GM23338 (cell line): ENCODE results near the gene KCNIP1. TPM values are rescaled to one million over a fixed set of nuclear protein-coding genes. Genes with fewer than 3 reads are reported as not detected.

ENCODE experiments used
- ATAC-seq: fragments of 200-7000 bp; cut with Tn5 transposase; 3 replicates; pipeline ENCODE4 v1.9.1; 2020
- DNase-seq: peaks from one replicate; pipeline ENCODE4 v3.0.0-alpha.2; 2015; ENCODE audit warnings: low spot score
- H2AFZ ChIP-seq: fragments of 200-600 bp; sonication (generic); 2 replicates; pipeline ENCODE4 v1.8.0; 2016; ENCODE audit warnings: antibody characterized with exemption, mild to moderate bottlenecking, moderate library complexity
- H3F3A ChIP-seq: fragments of 200-600 bp; sonication (generic); replicated peaks from 2 replicates; pipeline ENCODE4 v1.8.0; 2017; ENCODE audit warnings: antibody characterized with exemption, mixed run types, low read depth
- H3K27ac ChIP-seq: fragments of 200-600 bp; sonication (generic); 2 replicates; pipeline ENCODE4 v1.6.1; 2016; ENCODE audit warnings: low read depth
- H3K27me3 ChIP-seq: fragments of 200-600 bp; sonication (generic); 2 replicates; pipeline ENCODE4 v1.8.0; 2016; ENCODE audit warnings: mild to moderate bottlenecking, mixed run types, moderate library complexity; ENCODE audit not compliant: insufficient read depth
- H3K36me3 ChIP-seq: fragments of 200-600 bp; sonication (generic); 2 replicates; pipeline ENCODE4 v1.8.0; 2016; ENCODE audit warnings: mild to moderate bottlenecking; ENCODE audit not compliant: insufficient read depth
- H3K4me1 ChIP-seq: fragments of 200-600 bp; sonication (generic); 2 replicates; pipeline ENCODE4 v1.8.0; 2016; ENCODE audit warnings: mild to moderate bottlenecking, moderate library complexity; ENCODE audit not compliant: insufficient read depth
- H3K4me2 ChIP-seq: fragments of 200-600 bp; sonication (generic); 2 replicates; pipeline ENCODE4 v1.7.1; 2017; ENCODE audit warnings: mixed run types
- H3K4me3 ChIP-seq: fragments of 200-600 bp; sonication (generic); 2 replicates; pipeline ENCODE4 v1.6.1; 2016; ENCODE audit warnings: mixed run types
- H3K79me2 ChIP-seq: fragments of 200-600 bp; sonication (generic); replicated peaks from 2 replicates; pipeline ENCODE4 v1.8.0; 2017; ENCODE audit warnings: mild to moderate bottlenecking; ENCODE audit not compliant: insufficient read depth
- H3K9me2 ChIP-seq: fragments of 200-600 bp; sonication (generic); 2 replicates; pipeline ENCODE4 v1.8.0; 2017; ENCODE audit not compliant: insufficient read depth
- H4K20me1 ChIP-seq: fragments of 200-600 bp; sonication (generic); replicated peaks from 2 replicates; pipeline ENCODE4 v1.8.0; 2017; ENCODE audit warnings: mild to moderate bottlenecking; ENCODE audit not compliant: insufficient read depth
- H3K27ac Mint-ChIP-seq: 2 replicates; pipeline ENCODE4 v1.8.0; 2020; ENCODE audit warnings: inconsistent platforms, mild to moderate bottlenecking, moderate library complexity, mixed read lengths
- H3K27me3 Mint-ChIP-seq: 3 replicates; pipeline ENCODE4 v1.8.0; 2022; ENCODE audit warnings: low read depth, mild to moderate bottlenecking, moderate library complexity, mixed read lengths, inconsistent platforms; ENCODE audit not compliant: insufficient read depth, poor library complexity
- H3K36me3 Mint-ChIP-seq: 3 replicates; pipeline ENCODE4 v1.8.0; 2021; ENCODE audit warnings: low read depth, mild to moderate bottlenecking, inconsistent platforms, moderate library complexity, mixed read lengths
- H3K4me1 Mint-ChIP-seq: 3 replicates; pipeline ENCODE4 v1.8.0; 2020; ENCODE audit warnings: mild to moderate bottlenecking, inconsistent platforms, mixed read lengths
- H3K4me3 Mint-ChIP-seq: 3 replicates; pipeline ENCODE4 v1.8.0; 2021; ENCODE audit warnings: moderate library complexity, mild to moderate bottlenecking, inconsistent platforms, mixed read lengths
- H3K9me3 Mint-ChIP-seq: 3 replicates; pipeline ENCODE4 v1.8.0; 2020; ENCODE audit warnings: moderate library complexity, mild to moderate bottlenecking, inconsistent platforms, mixed read lengths
- CREB1 ChIP-seq: fragments of 250-450 bp; sonication (Bioruptor Pico); IDR thresholded peaks from 2 replicates; pipeline ENCODE4 v1.5.0; 2020; ENCODE audit warnings: low read depth, mild to moderate bottlenecking, moderate library complexity
- EZH2phosphoT487 ChIP-seq: fragments of 200-600 bp; sonication (generic); IDR thresholded peaks from one replicate; pipeline ENCODE4 v1.8.1; 2018; ENCODE audit warnings: antibody characterized with exemption; ENCODE audit not compliant: unreplicated experiment
- JUNB ChIP-seq: IDR thresholded peaks from one replicate; pipeline ENCODE4 v1.6.1; 2016; ENCODE audit warnings: antibody characterized with exemption; ENCODE audit not compliant: unreplicated experiment
- POLR2AphosphoS5 ChIP-seq: IDR thresholded peaks from 2 replicates; pipeline ENCODE4 v1.6.1; 2016; ENCODE audit warnings: antibody characterized with exemption, low read depth
- STAT1 ChIP-seq: IDR thresholded peaks from one replicate; pipeline ENCODE4 v1.6.1; 2016; ENCODE audit warnings: antibody characterized with exemption; ENCODE audit not compliant: unreplicated experiment
- ZNF331 ChIP-seq: fragments of 250-450 bp; sonication (Bioruptor Pico); IDR thresholded peaks from 2 replicates; pipeline ENCODE4 v1.5.0; 2020; ENCODE audit warnings: low read depth, mild to moderate bottlenecking, moderate library complexity
- polyA plus RNA-seq: library from polyadenylated mRNA; unstranded; fragments of >200 nt; fragmentation: Nextera tagmentation; extraction: Ambion mirVana; gene quantifications from 2 replicates; pipeline ENCODE4 v1.2.1, GENCODE V29; 2016
- total RNA-seq: library from RNA; depleted of rRNA; stranded (reverse); fragments of >200 nt; shearing (Covaris generic); gene quantifications from 2 replicates; pipeline ENCODE4 v1.2.3, GENCODE V29; 2014
- TF ChIP-seq, protein P1 (sequence below): IDR thresholded peaks from one replicate; pipeline ENCODE4 v1.6.1; 2018; ENCODE audit warnings: antibody characterized with exemption; ENCODE audit not compliant: unreplicated experiment
- TF ChIP-seq, protein P2 (sequence below), 2 experiments: fragments of 200-600 bp in 1 of 2; sonication (generic) in 1 of 2; conservative IDR thresholded peaks; 2 replicates each; pipeline versions ENCODE4 v1.5.1 to v1.6.1; 2016 to 2017; ENCODE audit warnings: antibody characterized with exemption in 2 of 2, low read depth in 2 of 2, mild to moderate bottlenecking in 2 of 2, moderate library complexity in 1 of 2
- TF ChIP-seq, protein P3 (sequence below): IDR thresholded peaks from 2 replicates; pipeline ENCODE4 v1.6.1; 2016; ENCODE audit warnings: antibody characterized with exemption

Gene KCNIP1
- total and polyA plus RNA-seq, 2 experiments from 2014 or later = 0.31 to 0.87 TPM

DNA sequence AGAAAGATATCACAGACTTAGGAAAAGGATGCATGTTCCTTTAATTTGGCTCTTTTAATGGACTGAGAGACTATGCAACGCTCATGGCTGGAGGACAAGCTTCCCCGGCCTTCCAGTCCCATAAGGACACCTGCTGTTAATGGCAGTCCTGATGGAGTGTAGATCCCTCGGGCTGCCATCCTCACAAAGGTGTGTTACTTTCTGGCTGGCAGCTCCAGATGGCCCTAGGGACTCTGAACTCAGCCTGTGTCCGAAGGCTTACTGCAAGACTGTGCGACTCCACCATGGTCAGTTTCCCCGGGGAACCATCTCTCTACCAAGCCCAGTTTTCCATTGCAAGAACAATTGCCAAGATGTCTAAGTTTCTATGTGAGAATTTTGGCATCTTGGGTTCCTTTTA is 25.5 kb upstream of the KCNIP1 start (continued):
- TF ChIP-seq, protein P1, sequence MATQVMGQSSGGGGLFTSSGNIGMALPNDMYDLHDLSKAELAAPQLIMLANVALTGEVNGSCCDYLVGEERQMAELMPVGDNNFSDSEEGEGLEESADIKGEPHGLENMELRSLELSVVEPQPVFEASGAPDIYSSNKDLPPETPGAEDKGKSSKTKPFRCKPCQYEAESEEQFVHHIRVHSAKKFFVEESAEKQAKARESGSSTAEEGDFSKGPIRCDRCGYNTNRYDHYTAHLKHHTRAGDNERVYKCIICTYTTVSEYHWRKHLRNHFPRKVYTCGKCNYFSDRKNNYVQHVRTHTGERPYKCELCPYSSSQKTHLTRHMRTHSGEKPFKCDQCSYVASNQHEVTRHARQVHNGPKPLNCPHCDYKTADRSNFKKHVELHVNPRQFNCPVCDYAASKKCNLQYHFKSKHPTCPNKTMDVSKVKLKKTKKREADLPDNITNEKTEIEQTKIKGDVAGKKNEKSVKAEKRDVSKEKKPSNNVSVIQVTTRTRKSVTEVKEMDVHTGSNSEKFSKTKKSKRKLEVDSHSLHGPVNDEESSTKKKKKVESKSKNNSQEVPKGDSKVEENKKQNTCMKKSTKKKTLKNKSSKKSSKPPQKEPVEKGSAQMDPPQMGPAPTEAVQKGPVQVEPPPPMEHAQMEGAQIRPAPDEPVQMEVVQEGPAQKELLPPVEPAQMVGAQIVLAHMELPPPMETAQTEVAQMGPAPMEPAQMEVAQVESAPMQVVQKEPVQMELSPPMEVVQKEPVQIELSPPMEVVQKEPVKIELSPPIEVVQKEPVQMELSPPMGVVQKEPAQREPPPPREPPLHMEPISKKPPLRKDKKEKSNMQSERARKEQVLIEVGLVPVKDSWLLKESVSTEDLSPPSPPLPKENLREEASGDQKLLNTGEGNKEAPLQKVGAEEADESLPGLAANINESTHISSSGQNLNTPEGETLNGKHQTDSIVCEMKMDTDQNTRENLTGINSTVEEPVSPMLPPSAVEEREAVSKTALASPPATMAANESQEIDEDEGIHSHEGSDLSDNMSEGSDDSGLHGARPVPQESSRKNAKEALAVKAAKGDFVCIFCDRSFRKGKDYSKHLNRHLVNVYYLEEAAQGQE = no peak
- TF ChIP-seq, protein P2, sequence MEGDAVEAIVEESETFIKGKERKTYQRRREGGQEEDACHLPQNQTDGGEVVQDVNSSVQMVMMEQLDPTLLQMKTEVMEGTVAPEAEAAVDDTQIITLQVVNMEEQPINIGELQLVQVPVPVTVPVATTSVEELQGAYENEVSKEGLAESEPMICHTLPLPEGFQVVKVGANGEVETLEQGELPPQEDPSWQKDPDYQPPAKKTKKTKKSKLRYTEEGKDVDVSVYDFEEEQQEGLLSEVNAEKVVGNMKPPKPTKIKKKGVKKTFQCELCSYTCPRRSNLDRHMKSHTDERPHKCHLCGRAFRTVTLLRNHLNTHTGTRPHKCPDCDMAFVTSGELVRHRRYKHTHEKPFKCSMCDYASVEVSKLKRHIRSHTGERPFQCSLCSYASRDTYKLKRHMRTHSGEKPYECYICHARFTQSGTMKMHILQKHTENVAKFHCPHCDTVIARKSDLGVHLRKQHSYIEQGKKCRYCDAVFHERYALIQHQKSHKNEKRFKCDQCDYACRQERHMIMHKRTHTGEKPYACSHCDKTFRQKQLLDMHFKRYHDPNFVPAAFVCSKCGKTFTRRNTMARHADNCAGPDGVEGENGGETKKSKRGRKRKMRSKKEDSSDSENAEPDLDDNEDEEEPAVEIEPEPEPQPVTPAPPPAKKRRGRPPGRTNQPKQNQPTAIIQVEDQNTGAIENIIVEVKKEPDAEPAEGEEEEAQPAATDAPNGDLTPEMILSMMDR (conservative IDR thresholded peaks at IDR 0.05; ENCODE audit: low read depth in 2 of 2) = no peak
- TF ChIP-seq STAT1 = no peak
- no peak for TF ChIP-seq ZNF331 (CRISPR knock-in tag)
- TF ChIP-seq EZH2phosphoT487 = no peak
- TF ChIP-seq POLR2AphosphoS5 = no peak
- no peak for TF ChIP-seq JUNB
- TF ChIP-seq, protein P3, sequence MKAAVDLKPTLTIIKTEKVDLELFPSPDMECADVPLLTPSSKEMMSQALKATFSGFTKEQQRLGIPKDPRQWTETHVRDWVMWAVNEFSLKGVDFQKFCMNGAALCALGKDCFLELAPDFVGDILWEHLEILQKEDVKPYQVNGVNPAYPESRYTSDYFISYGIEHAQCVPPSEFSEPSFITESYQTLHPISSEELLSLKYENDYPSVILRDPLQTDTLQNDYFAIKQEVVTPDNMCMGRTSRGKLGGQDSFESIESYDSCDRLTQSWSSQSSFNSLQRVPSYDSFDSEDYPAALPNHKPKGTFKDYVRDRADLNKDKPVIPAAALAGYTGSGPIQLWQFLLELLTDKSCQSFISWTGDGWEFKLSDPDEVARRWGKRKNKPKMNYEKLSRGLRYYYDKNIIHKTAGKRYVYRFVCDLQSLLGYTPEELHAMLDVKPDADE = no peak
- TF ChIP-seq CREB1 (CRISPR knock-in tag) = no peak

DNA sequence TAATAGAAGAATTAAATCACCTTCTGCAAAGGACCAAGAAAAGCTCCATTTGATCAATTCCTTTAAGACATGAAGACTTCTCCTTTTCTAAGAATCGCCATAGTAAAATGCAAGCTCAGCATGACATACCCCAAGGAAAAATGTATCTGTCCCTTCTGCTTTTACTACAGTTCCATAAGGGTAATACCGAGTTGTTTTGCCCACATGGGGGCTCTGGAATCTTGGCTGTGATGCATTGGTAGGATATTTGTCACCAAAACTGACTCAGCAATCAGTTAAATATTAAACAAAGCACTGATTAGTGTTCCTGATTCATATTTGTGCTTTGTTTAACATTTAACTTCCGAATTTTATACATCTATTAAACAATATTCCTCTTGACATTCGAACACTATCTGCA is 24.3 kb upstream of the KCNIP1 start:
- H3K4me1 Mint-ChIP-seq = peaks cover 16% of the 10 kb centered on the region; the same call in 2 of the 3 replicates
- H3K36me3 Mint-ChIP-seq = no peaks in the 10 kb centered on the region
- no peak overlapping the region for H3K4me2 ChIP-seq
- no peak for ATAC-seq
- no peaks in the 10 kb centered on the region for H4K20me1 ChIP-seq
- TF ChIP-seq CREB1 (CRISPR knock-in tag) = no peak
- TF ChIP-seq, protein P2 (conservative IDR thresholded peaks at IDR 0.05; ENCODE audit: low read depth in 2 of 2) = peak; percentile 10 to 47; a peak in 2 of 4 replicates
- no peak for DNase-seq
- H3K27me3 Mint-ChIP-seq = peaks cover 2% of the 10 kb centered on the region
- no peaks in the 10 kb centered on the region for H3K9me3 Mint-ChIP-seq
- no peaks in the 10 kb centered on the region; the same call in 1 of the 2 replicates for H3K9me2 ChIP-seq
- no peak overlapping the region for H2AFZ ChIP-seq
- no peaks in the 10 kb centered on the region for H3K36me3 ChIP-seq
- no peak overlapping the region for H3K27ac ChIP-seq
- no peaks in the 10 kb centered on the region for H3K27me3 ChIP-seq
- H3K79me2 ChIP-seq = no peaks in the 10 kb centered on the region
- H3F3A ChIP-seq = no peaks in the 10 kb centered on the region
- no peak overlapping the region for H3K27ac Mint-ChIP-seq
- no peak overlapping the region for H3K4me3 ChIP-seq
- peaks cover 7% of the 10 kb centered on the region; the same call in 1 of the 2 replicates for H3K4me1 ChIP-seq
- no peak overlapping the region for H3K4me3 Mint-ChIP-seq
